OCI-M2 (cell line): ENCODE data around the gene POMP.
A peak's percentile ranks its signal among the peaks of the same experiment; 100 is the strongest.
"Not testable (repeated sequence)": the region's sequence is repeated elsewhere in the genome, so short reads cannot be mapped to it uniquely, and the experiment has no call there.

Experiments
- DNase-seq: peaks from one replicate; lab custom pipeline; 2025; ENCODE audit not compliant: unreplicated experiment; lab: John Stamatoyannopoulos, UW

POMP gene

GRCh38 chr13:28693605-28694491 is 34.9 kb downstream of the POMP start:
- not testable (repeated sequence) for DNase-seq

DNA sequence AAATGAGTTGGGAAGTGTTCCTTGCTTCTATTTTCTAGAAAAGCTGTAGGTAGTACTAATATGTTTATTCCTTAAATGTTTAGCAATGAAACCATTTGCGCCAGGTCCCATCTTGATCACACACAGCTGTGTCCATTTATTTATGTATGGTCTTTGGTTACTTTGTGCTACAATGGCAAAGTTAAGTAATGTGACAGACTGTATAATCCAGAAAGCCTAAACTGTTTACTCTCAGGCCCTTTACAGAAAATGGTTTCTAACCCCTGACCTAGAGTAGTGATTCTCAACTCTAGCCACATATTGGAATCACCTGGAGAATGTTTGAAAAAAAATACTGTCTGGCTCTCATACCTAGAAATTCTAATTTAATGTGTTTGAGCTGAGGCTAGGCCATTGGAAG is 38.5 kb downstream of the POMP start:
- no peak for DNase-seq

DNA sequence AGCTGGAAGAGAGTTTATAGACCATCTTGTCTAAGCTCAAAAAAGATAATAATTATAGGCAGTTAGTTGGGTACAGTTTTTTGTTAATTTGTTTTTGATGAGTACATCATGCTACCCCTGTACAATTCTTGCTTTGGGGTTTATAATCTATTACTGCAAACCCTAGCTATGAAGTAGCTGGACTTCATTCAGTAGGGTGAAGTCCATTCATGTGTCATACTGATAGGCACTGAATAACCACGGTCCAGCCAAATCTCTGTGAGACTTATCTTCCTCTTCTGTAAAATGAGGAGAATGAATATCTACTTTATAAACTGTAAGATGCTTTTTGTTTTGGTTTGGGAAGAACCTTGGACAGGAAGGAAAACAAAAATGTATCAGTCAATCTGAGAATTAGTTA is 40.3 kb downstream of the POMP start:
- no peak for DNase-seq

- no peak for DNase-seq
These were observed 45.4 kb downstream of the POMP start for GRCh38 chr13:28704282-28704681.

GRCh38 chr13:28704919-28705318 is 46.0 kb downstream of the POMP start:
- no peak for DNase-seq

DNA sequence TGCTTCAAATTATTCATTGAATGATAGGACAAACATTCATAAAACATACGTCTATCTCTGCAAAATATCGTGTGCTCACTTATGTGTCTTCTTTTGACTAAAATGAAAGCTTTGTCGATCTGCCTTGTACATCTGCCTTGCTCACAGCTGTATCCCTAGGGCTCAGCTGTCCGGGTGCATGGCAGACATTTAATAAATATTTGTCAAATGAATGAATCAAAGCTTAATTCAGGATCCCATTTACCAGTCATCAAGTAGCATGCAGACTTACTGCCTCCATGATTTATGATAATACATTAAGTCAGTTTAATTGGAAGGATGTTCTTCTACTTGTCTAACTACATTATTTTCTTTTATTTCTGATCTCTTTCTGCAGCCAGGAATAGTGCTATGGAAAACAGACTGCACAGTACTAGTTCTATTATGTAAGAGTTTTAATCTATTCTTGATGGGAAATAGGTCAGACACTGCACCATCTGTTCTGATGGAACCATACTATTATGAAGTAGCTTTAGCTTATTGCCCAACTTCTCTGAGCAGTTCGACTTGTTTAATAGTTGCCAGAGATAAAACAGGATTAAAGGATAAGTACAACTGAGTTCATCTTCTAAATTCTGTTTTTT is 46.6 kb downstream of the POMP start:
- no peak for DNase-seq

GRCh38 chr13:28707629-28708427 is 48.9 kb downstream of the POMP start:
- no peak for DNase-seq

- no peak for DNase-seq
These were observed 51.2 kb downstream of the POMP start for GRCh38 chr13:28710161-28710560.

- no peak for DNase-seq
These were observed 55.7 kb downstream of the POMP start for GRCh38 chr13:28714651-28715050.

- DNase-seq, result no peak
These were observed 57.6 kb downstream of the POMP start for GRCh38 chr13:28716511-28716910.

DNA sequence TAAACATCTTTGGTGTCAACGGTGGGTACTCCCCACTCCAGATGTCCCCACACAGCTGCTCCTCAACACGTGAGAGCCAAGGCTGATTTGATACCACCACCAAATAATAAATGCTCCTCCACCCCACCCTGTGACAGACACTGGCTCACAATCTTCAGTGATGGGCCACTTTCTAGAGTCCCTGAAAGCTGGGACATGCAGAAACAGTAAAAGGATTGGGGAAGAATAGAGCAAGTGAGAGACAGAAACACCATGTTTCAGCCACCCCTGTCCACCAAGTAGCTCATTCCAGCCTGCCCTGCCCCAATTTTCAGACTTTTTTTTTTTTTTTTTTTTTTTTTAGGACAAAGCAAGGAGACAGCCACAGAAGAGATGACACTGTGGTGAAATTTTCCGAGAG is 58.2 kb downstream of the POMP start:
- no peak for DNase-seq

- no peak for DNase-seq
These were observed 59.2 kb downstream of the POMP start for GRCh38 chr13:28718196-28718542.

DNA sequence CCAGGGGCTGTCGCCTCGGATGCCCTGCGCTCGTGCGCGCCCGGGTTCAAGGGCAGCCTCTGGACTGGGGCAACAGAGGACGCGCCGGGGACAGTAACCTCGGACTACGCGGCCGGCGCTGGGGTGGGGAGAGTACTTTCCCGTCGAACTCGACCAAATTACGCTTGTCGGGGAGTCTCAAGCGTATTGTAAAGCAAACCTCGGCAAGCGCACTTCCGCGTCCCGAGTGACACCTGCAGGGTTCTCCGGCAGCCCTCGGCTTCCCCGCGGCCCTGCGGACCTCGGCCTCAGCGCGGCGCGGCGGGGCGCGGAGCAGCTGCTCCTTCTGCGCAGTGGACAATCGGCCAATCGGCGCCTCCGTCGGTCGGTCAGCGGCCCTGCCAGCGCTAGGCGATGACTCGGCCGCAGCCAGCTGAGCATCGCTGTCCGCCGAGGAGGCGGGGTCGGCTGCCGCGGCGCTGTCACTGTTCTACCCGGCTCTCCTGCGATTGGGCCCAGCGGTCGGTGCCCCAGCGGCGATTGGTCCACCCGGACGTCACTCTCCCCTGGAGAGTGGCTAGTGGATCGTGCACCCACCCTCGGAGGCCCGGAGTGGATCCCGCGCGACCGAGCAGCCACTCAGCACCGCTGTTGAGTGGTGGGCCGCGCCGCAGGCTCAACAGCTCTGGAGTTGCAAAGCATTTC is 59.8 kb downstream of the POMP start, which contains the start of gene SLC46A3:
Gene SLC46A3, minus strand, starts transcription at position 428 of the 684 bp plus-strand sequence. CDS start 972 bp downstream, outside the sequence.
- peak; percentile 76 for DNase-seq

- no peak for DNase-seq
These were observed 60.5 kb downstream of the POMP start for GRCh38 chr13:28719227-28720055.

GRCh38 chr13:28723806-28724205 is 64.9 kb downstream of the POMP start:
- DNase-seq, result no peak

DNA sequence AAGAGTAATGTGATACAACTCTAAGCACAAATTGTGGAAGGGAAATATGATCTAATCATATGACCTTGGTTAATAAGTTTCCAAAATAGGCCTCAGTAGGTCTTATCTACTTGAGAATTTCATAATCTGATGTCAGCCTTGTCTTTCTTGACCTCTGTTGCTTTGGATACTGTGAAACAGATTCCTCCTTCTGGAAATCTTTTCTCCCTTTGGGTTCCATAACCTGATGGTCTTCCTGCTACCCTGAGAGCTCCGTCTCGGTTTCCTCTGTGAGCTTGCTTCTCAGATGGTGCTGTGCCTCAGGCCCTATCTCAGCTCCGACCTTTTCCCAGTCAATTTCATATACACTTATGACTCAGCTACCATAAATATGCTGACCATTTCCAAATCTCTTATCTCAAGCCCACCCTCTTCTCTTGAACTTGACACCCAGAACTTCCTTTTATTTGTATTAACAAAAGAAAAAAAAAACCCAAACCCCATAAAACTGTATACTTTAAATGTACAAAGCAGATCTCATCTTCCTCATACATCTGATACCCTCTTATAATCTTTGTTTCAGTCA is 66.2 kb downstream of the POMP start:
- no peak for DNase-seq
